Esophagus squamous epithelium (tissue), 5 donors: ENCODE results near the gene EIF2B5. TPM values are rescaled to one million over a fixed set of nuclear protein-coding genes. Genes with fewer than 3 reads are reported as not detected.

Source experiments
- DNase-seq: peaks from one replicate; lab custom pipeline; 2025; lab: John Stamatoyannopoulos, UW
- H3K27ac ChIP-seq, 4 donors: fragments of 200-600 bp; sonication (generic); one replicate each; pipeline ENCODE4 v1.5.1; 2016 to 2019; ENCODE audit warnings: mild to moderate bottlenecking in 1 of 4
- H3K27me3 ChIP-seq, 4 donors: fragments of 200-600 bp; sonication (generic); 1 replicate in 3 of 4; 2 replicates in 1 of 4; pipeline versions ENCODE4 v1.5.1 to v1.6.0; 2017 to 2021; ENCODE audit warnings: antibody characterized with exemption in 1 of 4
- H3K36me3 ChIP-seq, 3 donors: fragments of 200-600 bp; sonication (generic); one replicate each; pipeline ENCODE4 v1.5.1; 2016 to 2019
- H3K4me1 ChIP-seq, 3 donors: fragments of 200-600 bp; sonication (generic); one replicate each; pipeline ENCODE4 v1.5.1; 2017 to 2019
- H3K4me3 ChIP-seq, 4 donors: fragments of 200-600 bp; sonication (generic); 1 replicate in 3 of 4; 2 replicates in 1 of 4; pipeline ENCODE4 v1.5.1; 2016 to 2019; ENCODE audit warnings: mild to moderate bottlenecking in 2 of 4, moderate library complexity in 1 of 4
- H3K9me3 ChIP-seq, 3 donors: fragments of 200-600 bp; sonication (generic); one replicate each; pipeline ENCODE4 v1.5.1; 2016 to 2019
- POLR2A ChIP-seq, 4 donors: fragments of 450-650 bp; IDR thresholded peaks; one replicate each; pipeline ENCODE4 v1.6.1; 2017; ENCODE audit warnings: antibody characterized with exemption in 4 of 4, mild to moderate bottlenecking in 4 of 4, moderate library complexity in 3 of 4
- WGBS, 2 donors: methylation state at CpG; one replicate each; pipeline ENCODE4 v1.1.5; 2018; 5-methylcytosine and 5-hydroxymethylcytosine counted together
- intact Hi-C: fragments of 100-400 bp; cut with DNase I; formaldehyde crosslinking; loops from one replicate; pipeline ENCODE4 v1.15.0; 2022
- total RNA-seq, 4 donors: library from RNA; depleted of rRNA; stranded (reverse); fragments of >200 nt; gene quantifications; one replicate each; pipeline ENCODE4 v1.1.0, GENCODE V29; 2016
- TF ChIP-seq, protein P1 (sequence below), 6 experiments: fragments of 450-650 bp in 4 of 6; fragments of 200-600 bp in 2 of 6; sonication (generic) in 2 of 6; IDR thresholded peaks; one replicate each; pipeline ENCODE4 v1.5.1; 2016 to 2019; ENCODE audit warnings: antibody characterized with exemption in 6 of 6, mild to moderate bottlenecking in 4 of 6, moderate library complexity in 4 of 6
- donor health status: DM: yes; HTN: yes; CAD: no.

The EIF2B5 gene
- total RNA-seq, 4 donors from 2014 or later = 27.2 to 51.5 (median 42.1) TPM

DNA sequence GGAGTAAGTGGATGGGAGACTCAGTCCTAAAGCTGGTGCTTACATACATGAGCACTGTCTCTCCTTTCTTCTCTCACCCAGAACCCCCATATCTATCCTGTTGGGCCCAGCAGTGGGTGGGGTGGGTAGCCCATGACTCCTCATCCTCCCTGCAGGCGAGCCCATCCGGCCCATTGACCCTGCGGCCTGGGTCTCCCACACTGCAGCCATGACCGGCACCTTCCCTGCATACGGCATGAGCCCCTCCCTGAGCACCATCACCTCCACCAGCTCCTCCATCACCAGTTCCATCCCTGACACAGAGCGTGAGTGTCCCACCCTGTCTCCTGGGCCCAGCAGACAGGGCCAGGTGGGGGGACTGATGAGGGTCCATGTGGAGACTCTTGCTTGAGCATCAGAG lies 31.5 kb downstream of the EIF2B5 start:
- 92 to 98% methylated on average over 4 to 6 of the region's 6 CpGs for WGBS, 2 donors
- Histone ChIP-seq H3K4me1 (peaks cover 5 to 30% (median 5%) of the 10 kb centered on the region in 3 donors), H3K9me3 (no peaks in the 10 kb centered on the region), H3K36me3 (peaks cover 39 to 100% (median 41%) of the 10 kb centered on the region in 3 donors), H3K27ac (no peak overlapping the region), H3K4me3 (no peak overlapping the region), H3K27me3 (no peaks in the 10 kb centered on the region)
- DNase-seq = no peak
- intact Hi-C loops = no loop called here
- TF ChIP-seq, protein P1, sequence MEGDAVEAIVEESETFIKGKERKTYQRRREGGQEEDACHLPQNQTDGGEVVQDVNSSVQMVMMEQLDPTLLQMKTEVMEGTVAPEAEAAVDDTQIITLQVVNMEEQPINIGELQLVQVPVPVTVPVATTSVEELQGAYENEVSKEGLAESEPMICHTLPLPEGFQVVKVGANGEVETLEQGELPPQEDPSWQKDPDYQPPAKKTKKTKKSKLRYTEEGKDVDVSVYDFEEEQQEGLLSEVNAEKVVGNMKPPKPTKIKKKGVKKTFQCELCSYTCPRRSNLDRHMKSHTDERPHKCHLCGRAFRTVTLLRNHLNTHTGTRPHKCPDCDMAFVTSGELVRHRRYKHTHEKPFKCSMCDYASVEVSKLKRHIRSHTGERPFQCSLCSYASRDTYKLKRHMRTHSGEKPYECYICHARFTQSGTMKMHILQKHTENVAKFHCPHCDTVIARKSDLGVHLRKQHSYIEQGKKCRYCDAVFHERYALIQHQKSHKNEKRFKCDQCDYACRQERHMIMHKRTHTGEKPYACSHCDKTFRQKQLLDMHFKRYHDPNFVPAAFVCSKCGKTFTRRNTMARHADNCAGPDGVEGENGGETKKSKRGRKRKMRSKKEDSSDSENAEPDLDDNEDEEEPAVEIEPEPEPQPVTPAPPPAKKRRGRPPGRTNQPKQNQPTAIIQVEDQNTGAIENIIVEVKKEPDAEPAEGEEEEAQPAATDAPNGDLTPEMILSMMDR (IDR thresholded peaks at IDR 0.05) = no peak

DNA sequence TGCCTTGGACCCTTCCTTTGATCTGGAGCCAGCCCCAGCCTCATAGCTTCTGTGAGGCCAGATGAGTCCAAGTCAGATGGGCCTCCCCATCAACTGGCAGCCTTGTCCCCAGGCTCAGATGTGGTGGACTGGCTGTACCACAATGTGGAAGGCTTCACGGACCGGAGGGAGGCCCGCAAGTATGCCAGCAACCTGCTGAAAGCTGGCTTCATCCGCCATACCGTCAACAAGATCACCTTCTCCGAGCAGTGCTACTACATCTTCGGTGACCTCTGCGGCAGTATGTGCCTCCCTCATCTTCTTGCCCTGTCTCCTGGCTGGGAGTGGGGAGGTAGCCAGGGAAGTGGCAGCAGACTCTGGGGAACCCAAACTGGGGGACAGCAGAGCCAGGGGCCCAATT lies 32.6 kb downstream of the EIF2B5 start:
- WGBS, 2 donors = 96% methylated on average over 4 of the region's 8 CpGs; no CpG with 5 or more reads in 1 of the 2 donors
- no peak overlapping the region for H3K4me3 ChIP-seq
- TF ChIP-seq, protein P1 (IDR thresholded peaks at IDR 0.05) = no peak
- TF ChIP-seq POLR2A (IDR thresholded peaks at IDR 0.05) = no peak
- no peaks in the 10 kb centered on the region for H3K27me3 ChIP-seq
- H3K36me3 ChIP-seq = peaks cover 39 to 93% (median 41%) of the 10 kb centered on the region in 3 donors
- no peak overlapping the region for H3K27ac ChIP-seq
- no peak for DNase-seq
- intact Hi-C loops = no loop called here
- no peaks in the 10 kb centered on the region for H3K9me3 ChIP-seq
- H3K4me1 ChIP-seq = peaks cover 10 to 31% (median 13%) of the 10 kb centered on the region in 3 donors

DNA sequence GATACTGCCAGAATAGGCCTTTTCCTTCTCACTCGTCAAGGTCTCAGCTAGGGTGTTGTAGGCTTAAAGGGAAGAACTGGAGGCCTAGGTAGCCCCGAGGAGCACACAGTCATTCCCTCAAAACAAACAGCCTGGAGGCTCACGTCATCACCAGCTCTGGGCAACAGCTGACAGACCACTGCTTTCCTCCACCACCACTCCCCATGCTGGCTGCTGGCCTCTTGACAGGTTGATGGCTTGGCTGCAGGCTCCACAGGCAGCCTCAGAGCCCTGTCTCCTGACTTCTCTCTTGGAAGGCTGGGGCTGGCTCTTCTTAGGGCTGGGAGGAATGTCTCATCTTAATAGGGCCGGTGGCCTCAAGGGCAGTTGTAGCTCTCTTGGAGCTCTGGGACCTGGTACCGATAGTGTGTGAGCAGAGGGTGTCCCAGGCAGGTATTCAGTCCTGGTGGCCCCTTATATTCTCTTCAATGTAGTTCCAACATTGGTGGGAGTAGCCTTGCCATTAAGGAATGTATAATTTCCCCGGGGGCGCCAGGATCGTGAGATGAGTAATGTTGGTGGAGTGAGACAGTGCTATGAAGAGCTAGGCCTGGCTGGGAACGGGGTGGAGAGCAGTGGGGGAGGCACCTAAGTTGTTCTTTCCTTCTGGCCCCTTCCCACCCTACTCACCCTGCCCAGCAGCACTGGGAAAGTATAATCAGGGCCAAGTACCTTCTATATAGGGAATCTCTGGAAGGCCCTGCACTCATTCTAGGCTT lies 33.4 kb downstream of the EIF2B5 start:
- WGBS, 2 donors = 44 to 50% methylated on average over 4 to 7 of the region's 9 CpGs
- H3K36me3 ChIP-seq = peaks cover 39 to 85% (median 40%) of the 10 kb centered on the region in 3 donors
- no peaks in the 10 kb centered on the region for H3K27me3 ChIP-seq
- no peaks in the 10 kb centered on the region for H3K9me3 ChIP-seq
- DNase-seq = no peak
- intact Hi-C loops = no loop called here
- TF ChIP-seq, protein P1 (IDR thresholded peaks at IDR 0.05) = no peak
- TF ChIP-seq POLR2A (IDR thresholded peaks at IDR 0.05) = no peak
- no peak overlapping the region for H3K27ac ChIP-seq
- H3K4me1 ChIP-seq = peaks cover 10 to 31% (median 16%) of the 10 kb centered on the region in 3 donors
- H3K4me3 ChIP-seq = no peak overlapping the region

DNA sequence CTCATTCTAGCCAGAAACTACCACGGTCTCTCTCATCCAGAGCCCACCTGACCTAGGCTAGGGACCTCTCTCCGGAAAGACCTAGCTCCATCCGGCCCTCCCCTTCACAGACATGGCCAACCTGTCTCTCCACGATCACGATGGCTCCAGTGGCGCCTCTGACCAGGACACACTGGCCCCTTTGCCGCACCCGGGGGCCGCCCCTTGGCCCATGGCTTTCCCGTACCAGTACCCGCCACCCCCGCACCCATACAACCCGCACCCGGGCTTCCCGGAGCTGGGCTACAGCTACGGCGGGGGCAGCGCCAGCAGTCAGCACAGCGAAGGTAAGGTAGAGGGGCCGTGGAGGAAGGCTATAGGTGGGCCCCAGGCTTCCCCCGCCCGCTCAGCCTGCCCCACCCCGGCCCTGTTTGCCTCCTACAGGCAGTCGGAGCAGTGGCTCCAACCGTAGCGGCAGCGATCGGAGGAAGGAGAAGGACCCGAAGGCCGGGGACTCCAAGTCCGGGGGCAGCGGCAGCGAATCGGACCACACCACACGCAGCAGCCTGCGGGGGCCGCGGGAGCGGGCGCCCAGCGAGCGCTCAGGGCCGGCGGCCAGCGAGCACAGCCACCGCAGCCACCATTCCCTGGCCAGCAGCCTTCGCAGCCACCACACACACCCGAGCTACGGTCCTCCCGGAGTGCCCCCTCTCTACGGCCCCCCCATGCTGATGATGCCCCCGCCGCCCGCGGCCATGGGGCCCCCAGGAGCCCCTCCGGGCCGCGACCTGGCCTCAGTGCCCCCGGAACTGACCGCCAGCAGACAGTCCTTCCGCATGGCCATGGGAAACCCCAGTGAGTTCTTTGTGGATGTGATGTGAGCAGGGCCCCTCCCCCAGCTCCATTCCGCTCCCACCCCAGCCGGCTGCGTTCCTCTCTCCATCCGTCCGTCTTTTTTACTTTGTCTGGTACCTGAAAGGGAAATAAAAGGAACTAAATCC lies 35.0 kb downstream of the EIF2B5 start:
- H3K4me3 ChIP-seq = no peak overlapping the region
- no peaks in the 10 kb centered on the region for H3K27me3 ChIP-seq
- intact Hi-C loops = no loop called here
- WGBS, 2 donors = 83 to 91% methylated on average over 6 to 30 of the region's 66 CpGs
- TF ChIP-seq, protein P1 (IDR thresholded peaks at IDR 0.05) = no peak
- TF ChIP-seq POLR2A (IDR thresholded peaks at IDR 0.05) = no peak
- H3K36me3 ChIP-seq = peaks cover 27 to 69% (median 28%) of the 10 kb centered on the region in 3 donors
- no peaks in the 10 kb centered on the region for H3K9me3 ChIP-seq
- H3K27ac ChIP-seq = no peak overlapping the region
- peaks cover 15 to 39% (median 23%) of the 10 kb centered on the region in 3 donors for H3K4me1 ChIP-seq
- no peak for DNase-seq
